CD8-positive, alpha-beta memory T cell (primary cell): Measurements from ENCODE around the gene GRM8. TPM values are rescaled to one million over a fixed set of nuclear protein-coding genes. Genes with fewer than 3 reads are reported as not detected.

Experiments used
- CTCF ChIA-PET: fragments of 350-600 bp; sonication (Branson Sonifier 250); formaldehyde crosslinking; loops from one replicate; lab custom pipeline; 2021; ENCODE audit warnings: antibody characterized with exemption; lab: Charles Lee
- POLR2A ChIA-PET: fragments of 350-600 bp; sonication (Branson Sonifier 250); formaldehyde crosslinking; loops from one replicate; lab custom pipeline; 2021; ENCODE audit warnings: antibody characterized with exemption; lab: Charles Lee
- DNase-seq, 5 donors: peaks; one replicate each; pipeline versions ENCODE4 v3.0.0 to v3.0.0-alpha.2; 2020 to 2022; ENCODE audit warnings: mixed read lengths in 1 of 5
- H3K27ac ChIP-seq: one replicate; pipeline ENCODE4 v1.7.0; 2013; ENCODE audit warnings: low read depth, mild to moderate bottlenecking, low read length, moderate library complexity
- H3K27me3 ChIP-seq: 2 replicates; pipeline ENCODE4 v1.7.0; 2013; ENCODE audit warnings: low read length, mild to moderate bottlenecking; ENCODE audit not compliant: insufficient read depth, poor library complexity, severe bottlenecking
- H3K36me3 ChIP-seq: 2 replicates; pipeline ENCODE4 v1.7.0; 2013; ENCODE audit warnings: mild to moderate bottlenecking, low read length, moderate library complexity; ENCODE audit not compliant: insufficient read depth
- H3K4me1 ChIP-seq: 2 replicates; pipeline ENCODE4 v1.7.0; 2013; ENCODE audit warnings: mild to moderate bottlenecking, low read length, moderate library complexity; ENCODE audit not compliant: insufficient read depth
- H3K4me3 ChIP-seq: 2 replicates; pipeline ENCODE4 v1.7.0; 2013; ENCODE audit warnings: mild to moderate bottlenecking, low read length
- H3K9me3 ChIP-seq: 2 replicates; pipeline ENCODE4 v1.7.0; 2013; ENCODE audit warnings: mild to moderate bottlenecking, low read length
- H3K27ac Mint-ChIP-seq, 8 donors: one replicate each; pipeline ENCODE4 v1.8.0; 2020 to 2021; ENCODE audit warnings: mixed read lengths in 8 of 8, mild to moderate bottlenecking in 6 of 8, inconsistent platforms in 3 of 8, moderate library complexity in 3 of 8
- H3K27me3 Mint-ChIP-seq, 2 donors: one replicate each; pipeline ENCODE4 v1.8.0; 2020 to 2021; ENCODE audit warnings: mixed read lengths in 2 of 2, mild to moderate bottlenecking in 1 of 2, moderate library complexity in 1 of 2
- H3K36me3 Mint-ChIP-seq, 3 donors: one replicate each; pipeline ENCODE4 v1.8.0; 2020 to 2021; ENCODE audit warnings: mixed read lengths in 3 of 3, inconsistent platforms in 1 of 3, mild to moderate bottlenecking in 1 of 3
- H3K4me1 Mint-ChIP-seq, 3 donors: one replicate each; pipeline ENCODE4 v1.8.0; 2020 to 2021; ENCODE audit warnings: mixed read lengths in 3 of 3, inconsistent platforms in 1 of 3, mild to moderate bottlenecking in 1 of 3
- H3K4me3 Mint-ChIP-seq, 7 donors: one replicate each; pipeline ENCODE4 v1.8.0; 2020 to 2021; ENCODE audit warnings: mixed read lengths in 7 of 7, mild to moderate bottlenecking in 6 of 7, moderate library complexity in 4 of 7, inconsistent platforms in 2 of 7
- H3K9me3 Mint-ChIP-seq, 5 donors: one replicate each; pipeline ENCODE4 v1.8.0; 2020 to 2022; ENCODE audit warnings: mixed read lengths in 5 of 5, mild to moderate bottlenecking in 3 of 5, moderate library complexity in 2 of 5, inconsistent platforms in 1 of 5
- polyA plus RNA-seq: library from polyadenylated mRNA; unstranded; fragments of 300-500 nt; fragmentation: Illumina TruSeq; gene quantifications from one replicate; pipeline ENCODE4 v1.2.3, GENCODE V29; 2021
- total RNA-seq, 2 experiments: library from RNA; stranded (reverse); gene quantifications; one replicate each; pipeline ENCODE4 v1.2.3, GENCODE V29; 2021

Gene GRM8
- total and polyA plus RNA-seq, 3 experiments from 2014 or later, result not detected

GRCh38 chr7:126799541-126799940, 453.2 kb downstream of the GRM8 start:
- no peaks in the 10 kb centered on the region for H3K9me3 Mint-ChIP-seq
- ChIA-PET CTCF (interaction anchor here (0.8 kb wide), 1 partner anchor 715 kb away, joined by 3 read pairs; no protein-coding TSS in a partner anchor), POLR2A (no interaction called here)
- H3K4me1 ChIP-seq, result no peaks in the 10 kb centered on the region
- H3K36me3 Mint-ChIP-seq, result no peaks in the 10 kb centered on the region
- no peak overlapping the region for H3K4me3 ChIP-seq
- no peaks in the 10 kb centered on the region for H3K27me3 Mint-ChIP-seq
- H3K4me3 Mint-ChIP-seq, result no peak overlapping the region
- no peak for DNase-seq
- no peak overlapping the region for H3K27ac Mint-ChIP-seq
- no peaks in the 10 kb centered on the region for H3K4me1 Mint-ChIP-seq
- H3K9me3 ChIP-seq, result no peaks in the 10 kb centered on the region
- no peak overlapping the region for H3K27ac ChIP-seq
- H3K27me3 ChIP-seq, result no peaks in the 10 kb centered on the region
- no peaks in the 10 kb centered on the region for H3K36me3 ChIP-seq

GRCh38 chr7:126792521-126792920, 460.2 kb downstream of the GRM8 start:
- H3K27ac Mint-ChIP-seq, result no peak overlapping the region
- POLR2A ChIA-PET, result no interaction called here

DNA sequence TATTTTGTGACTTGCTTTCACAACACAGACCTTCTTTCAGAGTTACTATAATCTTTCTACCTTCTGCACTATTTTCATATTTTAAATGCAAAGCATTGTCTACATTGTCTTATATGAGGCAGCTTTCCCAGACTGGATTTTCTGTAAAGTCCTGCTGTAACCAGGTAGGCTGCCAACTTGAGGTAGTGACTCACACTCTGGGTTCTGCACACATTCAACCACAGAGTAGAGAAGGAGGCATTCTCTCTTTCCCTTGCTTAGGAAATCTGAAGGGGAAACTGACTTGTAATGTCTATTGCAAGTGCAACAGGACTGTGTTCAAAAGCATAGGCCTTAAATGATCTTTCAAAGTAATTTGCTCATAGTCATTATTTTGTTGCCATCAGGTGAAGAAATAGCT, 461.4 kb downstream of the GRM8 start:
- Histone ChIP-seq H3K9me3 (no peaks in the 10 kb centered on the region), H3K4me1 (no peaks in the 10 kb centered on the region), H3K4me3 (no peak overlapping the region), H3K27ac (no peak overlapping the region), H3K27me3 (no peaks in the 10 kb centered on the region), H3K36me3 (no peaks in the 10 kb centered on the region)
- DNase-seq, result no peak
- POLR2A ChIA-PET, result no interaction called here
- Mint-ChIP-seq H3K4me3 (no peak overlapping the region), H3K4me1 (no peaks in the 10 kb centered on the region), H3K36me3 (no peaks in the 10 kb centered on the region), H3K27ac (no peak overlapping the region), H3K27me3 (peaks cover 0 to 3% of the 10 kb centered on the region in 2 donors), H3K9me3 (peaks cover 0 to 6% (median 0%) of the 10 kb centered on the region in 5 donors)
- CTCF ChIA-PET, result no interaction called here

More at GRCh38 chr7:126792521-126792920, 460.2 kb downstream of the GRM8 start:
- peaks cover 0 to 4% (median 0%) of the 10 kb centered on the region in 5 donors for H3K9me3 Mint-ChIP-seq
- CTCF ChIA-PET, result no interaction called here
- no peak overlapping the region for H3K4me3 Mint-ChIP-seq
- peaks cover 0 to 3% of the 10 kb centered on the region in 2 donors for H3K27me3 Mint-ChIP-seq
- DNase-seq, result no peak
- Histone ChIP-seq H3K4me1 (no peaks in the 10 kb centered on the region), H3K27me3 (no peaks in the 10 kb centered on the region), H3K36me3 (no peaks in the 10 kb centered on the region), H3K4me3 (no peak overlapping the region), H3K27ac (no peak overlapping the region), H3K9me3 (no peaks in the 10 kb centered on the region)
- no peaks in the 10 kb centered on the region for H3K36me3 Mint-ChIP-seq
- H3K4me1 Mint-ChIP-seq, result no peaks in the 10 kb centered on the region

DNA sequence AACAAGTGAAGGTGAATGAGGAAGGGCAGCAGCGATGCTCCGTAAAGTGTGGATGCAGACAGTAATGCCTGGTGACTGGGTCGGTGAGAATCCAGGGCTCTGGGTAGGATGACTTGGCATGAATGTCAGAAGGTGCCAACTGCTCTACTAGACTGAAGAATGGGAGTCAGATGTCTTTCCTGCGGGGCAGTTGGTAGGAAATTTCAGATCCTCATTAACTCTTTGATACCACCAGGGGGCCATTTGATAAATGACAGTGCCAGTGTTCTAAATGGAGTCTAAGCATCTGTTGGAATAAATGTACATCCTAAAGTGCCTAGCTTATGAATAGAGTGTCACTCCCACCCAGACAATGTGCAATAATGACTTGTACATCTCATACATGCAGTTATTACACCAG, 462.0 kb downstream of the GRM8 start:
- Mint-ChIP-seq H3K36me3 (no peaks in the 10 kb centered on the region), H3K27me3 (peaks cover 0 to 3% of the 10 kb centered on the region in 2 donors), H3K9me3 (peaks cover 0 to 6% (median 0%) of the 10 kb centered on the region in 5 donors), H3K27ac (no peak overlapping the region), H3K4me1 (no peaks in the 10 kb centered on the region), H3K4me3 (no peak overlapping the region)
- no peak for DNase-seq
- no peaks in the 10 kb centered on the region for H3K4me1 ChIP-seq
- no peak overlapping the region for H3K27ac ChIP-seq
- H3K27me3 ChIP-seq, result no peaks in the 10 kb centered on the region
- H3K36me3 ChIP-seq, result no peaks in the 10 kb centered on the region
- H3K9me3 ChIP-seq, result no peaks in the 10 kb centered on the region
- POLR2A ChIA-PET, result no interaction called here
- no peak overlapping the region for H3K4me3 ChIP-seq
- CTCF ChIA-PET, result no interaction called here

- H3K4me1 ChIP-seq, result no peaks in the 10 kb centered on the region
- DNase-seq, result no peak
- Mint-ChIP-seq H3K4me1 (no peaks in the 10 kb centered on the region), H3K9me3 (peaks cover 0 to 13% (median 0%) of the 10 kb centered on the region in 5 donors), H3K4me3 (no peak overlapping the region), H3K27me3 (peaks cover 0 to 5% of the 10 kb centered on the region in 2 donors), H3K36me3 (no peaks in the 10 kb centered on the region), H3K27ac (no peak overlapping the region)
- no peaks in the 10 kb centered on the region for H3K9me3 ChIP-seq
- H3K27ac ChIP-seq, result no peak overlapping the region
- H3K4me3 ChIP-seq, result no peak overlapping the region
- ChIA-PET CTCF (no interaction called here), POLR2A (no interaction called here)
- no peaks in the 10 kb centered on the region for H3K36me3 ChIP-seq
- no peaks in the 10 kb centered on the region for H3K27me3 ChIP-seq
These were observed 469.1 kb downstream of the GRM8 start for GRCh38 chr7:126783613-126784012.

DNA sequence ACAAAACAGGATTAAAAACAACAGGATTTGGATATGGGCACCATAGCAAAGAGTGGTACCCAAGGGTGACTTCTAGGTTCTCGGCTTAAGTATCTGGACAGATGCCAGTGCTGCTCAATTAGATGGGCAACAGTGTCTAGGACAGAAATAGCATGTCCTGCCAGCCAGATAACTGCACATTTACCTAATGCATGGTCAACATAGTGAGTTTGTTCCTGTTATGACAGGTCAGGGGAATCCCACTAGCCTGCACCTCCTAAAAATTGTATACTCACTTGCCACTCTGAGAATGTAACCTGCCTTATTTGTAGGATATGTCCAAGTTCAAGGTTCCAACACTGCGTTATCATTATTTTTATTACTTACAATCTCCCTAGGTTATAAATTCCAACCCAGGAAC, 471.7 kb downstream of the GRM8 start:
- peaks cover 0 to 9% (median 0%) of the 10 kb centered on the region in 5 donors for H3K9me3 Mint-ChIP-seq

GRCh38 chr7:126778101-126778500, 474.6 kb downstream of the GRM8 start:
- POLR2A ChIA-PET, result no interaction called here
- Histone ChIP-seq H3K9me3 (no peaks in the 10 kb centered on the region), H3K27me3 (no peaks in the 10 kb centered on the region), H3K4me3 (no peak overlapping the region), H3K4me1 (no peaks in the 10 kb centered on the region), H3K27ac (no peak overlapping the region), H3K36me3 (no peaks in the 10 kb centered on the region)
- peaks cover 0 to 9% (median 0%) of the 10 kb centered on the region in 5 donors for H3K9me3 Mint-ChIP-seq
- DNase-seq, result no peak
- H3K36me3 Mint-ChIP-seq, result no peaks in the 10 kb centered on the region
- peaks cover 0 to 6% of the 10 kb centered on the region in 2 donors for H3K27me3 Mint-ChIP-seq
- H3K4me3 Mint-ChIP-seq, result no peak overlapping the region
- no peak overlapping the region for H3K27ac Mint-ChIP-seq
- CTCF ChIA-PET, result no interaction called here
- H3K4me1 Mint-ChIP-seq, result no peaks in the 10 kb centered on the region

More for the DNA sequence above, 471.7 kb downstream of the GRM8 start:
- no peaks in the 10 kb centered on the region for H3K36me3 ChIP-seq
- Mint-ChIP-seq H3K4me1 (no peaks in the 10 kb centered on the region), H3K36me3 (no peaks in the 10 kb centered on the region), H3K27me3 (peaks cover 0 to 5% of the 10 kb centered on the region in 2 donors), H3K4me3 (no peak overlapping the region), H3K27ac (no peak overlapping the region)
- DNase-seq, result no peak
- POLR2A ChIA-PET, result no interaction called here
- no peak overlapping the region for H3K27ac ChIP-seq
- no peaks in the 10 kb centered on the region for H3K9me3 ChIP-seq
- no peaks in the 10 kb centered on the region for H3K4me1 ChIP-seq
- CTCF ChIA-PET, result no interaction called here
- no peaks in the 10 kb centered on the region for H3K27me3 ChIP-seq
- no peak overlapping the region for H3K4me3 ChIP-seq

GRCh38 chr7:126776498-126776897, 476.2 kb downstream of the GRM8 start:
- CTCF ChIA-PET, result no interaction called here
- Mint-ChIP-seq H3K36me3 (no peaks in the 10 kb centered on the region), H3K9me3 (peaks cover 0 to 5% (median 2%) of the 10 kb centered on the region in 5 donors), H3K4me1 (no peaks in the 10 kb centered on the region), H3K27me3 (peaks cover 4 to 6% of the 10 kb centered on the region in 2 donors), H3K27ac (no peak overlapping the region), H3K4me3 (no peak overlapping the region)
- POLR2A ChIA-PET, result no interaction called here
- Histone ChIP-seq H3K9me3 (no peaks in the 10 kb centered on the region), H3K36me3 (no peaks in the 10 kb centered on the region), H3K4me3 (no peak overlapping the region), H3K27me3 (no peaks in the 10 kb centered on the region), H3K4me1 (no peaks in the 10 kb centered on the region), H3K27ac (no peak overlapping the region)
- DNase-seq, result no peak
